ENCODE measurements around the gene RAB36.

RAB36 gene

DNA sequence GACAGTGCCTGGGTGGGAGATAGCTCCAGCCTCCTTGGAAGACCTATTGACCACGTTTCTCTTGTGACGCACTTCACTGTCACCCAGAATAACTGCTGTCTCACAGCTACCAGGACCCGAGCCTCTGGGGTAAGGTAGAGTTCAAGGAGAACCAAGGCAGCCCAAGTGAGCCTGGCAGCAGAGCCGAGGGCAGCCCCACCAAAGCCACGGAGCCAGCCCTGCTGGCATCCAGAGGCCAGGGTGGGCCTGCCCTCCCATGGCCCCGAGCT is 36.3 kb upstream of the RAB36 start:
- DNase-seq = no peak

DNA sequence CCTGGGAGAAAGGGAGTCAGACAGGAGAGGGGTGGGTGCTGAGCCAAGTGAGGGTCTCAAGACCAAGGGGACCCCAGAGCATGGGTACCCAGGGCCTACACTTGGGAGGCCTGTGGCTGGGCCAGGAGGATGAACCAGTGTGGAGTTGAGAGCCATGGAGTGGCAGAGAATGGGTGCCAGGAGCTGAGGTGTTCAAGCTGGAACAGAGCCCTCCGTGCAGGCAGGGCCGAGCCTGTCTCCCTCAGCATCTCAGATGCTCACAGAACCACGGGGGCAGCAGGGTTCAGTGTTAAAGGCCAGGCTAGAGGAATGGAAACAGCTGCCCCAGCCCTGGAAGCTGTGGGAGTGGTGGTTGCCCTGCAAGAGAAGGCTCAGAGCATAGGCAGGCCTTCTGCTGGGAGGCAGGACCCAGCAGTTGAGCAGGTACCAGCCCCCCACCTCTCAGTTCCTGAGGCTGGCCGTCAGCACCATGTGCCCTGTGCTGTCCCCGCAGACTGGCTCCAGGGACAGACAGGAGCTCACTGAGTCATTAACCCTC is 35.8 kb upstream of the RAB36 start:
- no peak for DNase-seq

DNA sequence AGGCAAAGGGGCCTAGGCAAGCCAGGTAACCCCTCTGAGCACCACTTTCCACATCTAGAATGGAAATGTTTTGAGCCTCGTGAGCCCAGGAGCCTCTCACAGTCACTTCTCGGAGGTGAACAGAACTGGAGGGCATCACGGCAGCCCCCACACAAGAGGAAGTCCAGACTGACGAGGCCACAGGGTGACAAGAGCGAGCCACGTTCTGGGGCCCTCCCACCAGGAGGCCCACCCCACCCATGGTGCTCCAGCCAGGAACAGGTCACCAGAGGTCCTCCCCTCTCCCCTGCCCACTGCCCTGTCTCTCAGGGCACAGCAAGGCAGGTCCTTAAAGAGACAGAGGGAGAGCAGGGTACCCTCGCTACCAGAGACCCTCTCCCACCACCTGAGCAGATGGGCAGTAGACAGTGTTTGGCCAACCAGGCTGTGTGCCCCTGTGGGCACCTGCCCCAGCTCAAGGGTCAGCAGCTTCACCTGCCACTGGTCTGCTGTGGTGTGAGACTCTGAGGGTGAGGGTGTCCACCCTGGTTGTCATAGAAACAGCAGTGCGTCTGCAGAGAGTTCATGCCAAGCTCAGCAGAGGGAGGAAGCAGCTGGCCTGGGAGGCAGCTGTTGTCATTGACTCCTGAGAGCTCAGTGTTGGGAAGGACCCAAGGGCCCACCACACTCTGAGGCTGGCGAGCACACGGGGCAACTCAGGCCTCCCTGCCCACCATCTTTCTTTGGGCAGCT is 34.9 kb upstream of the RAB36 start:
- no peak for DNase-seq

DNA sequence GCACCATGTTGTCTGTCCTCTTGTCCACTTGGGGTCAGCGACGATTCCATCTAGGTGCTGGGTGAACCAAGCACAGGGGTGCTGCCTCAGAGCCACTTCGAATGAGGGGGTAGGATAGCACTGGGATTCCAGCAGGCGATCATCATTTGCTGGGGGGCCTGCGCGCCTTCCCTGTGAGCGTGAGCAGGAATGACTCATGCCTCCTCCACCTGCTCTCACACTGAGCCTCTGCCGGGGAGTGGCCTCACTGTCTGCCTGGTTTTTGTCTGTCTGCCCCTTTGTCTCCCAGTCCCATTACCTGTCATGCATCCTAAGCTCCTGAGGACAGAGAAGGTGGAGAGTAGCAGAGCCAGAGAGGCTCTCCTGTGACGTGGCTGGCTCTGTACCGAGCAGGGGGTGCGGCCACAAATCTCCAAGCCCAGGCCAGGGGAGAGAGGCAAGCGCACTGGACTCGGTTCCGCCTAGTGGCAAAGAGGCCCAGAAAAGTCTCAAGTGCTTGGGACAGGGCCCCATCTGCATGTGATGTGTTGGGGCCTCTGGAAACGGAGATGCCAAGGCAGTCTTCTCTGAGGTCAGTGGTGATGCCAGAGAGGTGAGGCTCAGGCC is 34.3 kb upstream of the RAB36 start:
- no peak for DNase-seq

DNA sequence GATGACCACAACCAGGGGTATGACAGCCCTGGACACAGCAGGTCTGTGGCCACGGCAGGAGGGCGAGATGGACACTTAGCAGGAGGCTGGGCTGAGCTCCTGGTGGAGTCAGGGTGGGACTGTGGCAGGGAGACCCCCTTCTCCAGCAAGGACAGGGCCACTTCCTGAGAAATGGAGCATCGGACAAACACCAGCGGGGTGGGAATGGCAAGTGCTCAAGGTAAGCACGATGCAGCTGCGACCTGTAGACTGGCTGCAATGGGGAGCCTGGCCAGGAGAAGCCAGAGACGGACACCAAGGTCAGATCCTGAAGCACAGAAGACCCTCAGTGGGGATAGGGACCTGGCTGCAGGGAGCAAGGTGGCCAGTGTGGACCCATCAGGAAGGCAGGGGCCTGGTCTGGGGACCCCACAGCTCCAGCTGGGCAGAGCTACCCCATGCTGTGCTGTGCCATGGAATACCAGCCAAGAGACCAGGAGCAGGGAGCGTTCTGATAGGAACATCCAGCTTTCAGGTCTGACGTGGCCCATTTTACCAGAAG is 32.7 kb upstream of the RAB36 start:
- DNase-seq = no peak

DNA sequence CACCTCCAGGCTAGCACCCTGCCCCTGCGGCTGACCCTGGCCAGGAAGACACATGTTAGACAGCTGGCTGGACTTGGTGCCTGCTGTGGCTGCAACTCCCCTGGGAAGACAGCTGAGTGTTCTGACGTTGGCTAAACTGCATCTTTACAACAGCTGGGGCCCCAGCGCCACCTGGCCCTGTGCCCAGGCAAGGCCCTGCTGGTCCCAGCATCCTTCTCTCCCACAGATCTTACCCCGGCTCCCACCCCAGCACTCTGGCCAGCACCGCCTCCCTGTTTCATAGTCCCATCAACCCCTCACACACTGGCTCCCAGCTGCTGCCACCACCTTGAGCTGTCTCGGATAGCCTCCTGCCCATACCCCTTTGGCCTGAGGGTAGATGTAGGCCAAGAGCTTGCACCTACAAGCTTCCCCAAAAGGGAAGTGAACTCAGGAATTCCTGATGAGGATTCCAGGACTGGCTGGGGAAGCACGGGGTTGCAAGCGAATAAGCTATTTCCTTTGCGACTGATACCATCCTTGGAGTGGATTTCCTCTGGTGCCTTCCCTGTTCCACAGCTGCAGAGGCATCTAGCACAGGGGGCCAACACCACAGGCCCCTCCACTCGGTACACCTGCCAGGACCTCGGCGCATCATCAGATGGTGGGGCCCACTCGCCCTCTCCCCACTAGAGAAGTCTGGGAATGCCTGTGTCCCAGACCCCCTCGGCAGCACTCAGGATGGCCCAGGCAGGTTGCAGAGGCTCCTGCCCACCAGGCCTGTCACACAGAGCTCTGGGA is 32.0 kb upstream of the RAB36 start:
- DNase-seq = peak; percentile 44

DNA sequence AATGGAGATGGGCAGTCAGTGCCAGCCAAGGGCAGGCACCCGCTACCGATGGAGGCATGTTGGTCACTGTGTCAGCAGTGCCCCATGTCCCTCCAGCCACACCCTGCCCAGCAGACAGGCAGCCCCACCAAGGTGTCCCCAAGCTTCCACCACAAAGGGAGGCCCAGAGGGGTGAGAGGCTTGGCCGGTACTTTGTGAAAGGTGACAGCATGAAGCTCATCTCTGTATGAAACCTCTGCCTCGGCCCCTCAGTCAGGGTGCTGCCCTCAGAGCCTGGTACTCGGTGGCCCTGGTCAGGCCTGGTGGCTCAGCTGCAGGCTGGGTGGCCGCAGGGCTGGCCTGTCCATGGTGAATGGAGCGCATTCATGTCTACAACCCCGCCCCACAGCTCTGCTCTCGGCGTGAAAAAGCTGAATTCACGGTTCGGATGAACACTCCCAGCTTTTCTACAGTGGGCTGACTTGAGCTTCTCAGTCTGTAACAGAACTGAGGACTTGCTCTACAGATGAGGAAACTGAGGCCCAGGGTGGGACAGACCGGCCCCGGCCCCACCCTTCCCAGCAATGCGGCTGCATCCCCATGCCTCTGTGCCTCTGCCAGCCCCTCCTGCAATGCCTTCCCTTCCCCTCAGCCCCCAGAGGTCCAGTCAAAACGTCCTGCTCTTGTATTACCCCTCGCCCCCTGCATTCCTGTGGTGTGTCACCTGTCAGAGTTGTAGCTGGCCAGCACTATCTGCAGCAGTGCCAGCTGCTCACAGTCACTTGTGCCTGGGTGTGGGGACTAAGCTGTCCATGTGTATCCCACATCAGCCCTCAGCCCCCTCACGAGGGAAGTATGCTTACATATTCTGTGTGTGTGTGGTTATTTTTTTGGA is 31.2 kb upstream of the RAB36 start:
- no peak for DNase-seq

DNA sequence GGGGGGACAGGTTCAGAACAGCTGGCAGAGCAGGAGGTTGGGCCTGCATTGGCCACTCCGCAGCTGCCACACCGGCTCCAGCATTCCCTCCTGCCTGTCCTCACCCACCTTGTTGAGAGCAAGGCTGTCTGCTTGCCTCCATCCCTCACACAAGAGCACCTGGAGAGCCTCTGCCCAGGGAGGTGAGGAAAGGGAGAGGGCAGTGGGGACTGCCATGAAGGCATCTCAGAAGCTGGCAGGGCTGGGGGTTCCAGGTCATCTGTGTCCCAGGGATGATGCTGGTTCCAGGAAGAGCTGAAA is 30.6 kb upstream of the RAB36 start:
- no peak for DNase-seq

DNA sequence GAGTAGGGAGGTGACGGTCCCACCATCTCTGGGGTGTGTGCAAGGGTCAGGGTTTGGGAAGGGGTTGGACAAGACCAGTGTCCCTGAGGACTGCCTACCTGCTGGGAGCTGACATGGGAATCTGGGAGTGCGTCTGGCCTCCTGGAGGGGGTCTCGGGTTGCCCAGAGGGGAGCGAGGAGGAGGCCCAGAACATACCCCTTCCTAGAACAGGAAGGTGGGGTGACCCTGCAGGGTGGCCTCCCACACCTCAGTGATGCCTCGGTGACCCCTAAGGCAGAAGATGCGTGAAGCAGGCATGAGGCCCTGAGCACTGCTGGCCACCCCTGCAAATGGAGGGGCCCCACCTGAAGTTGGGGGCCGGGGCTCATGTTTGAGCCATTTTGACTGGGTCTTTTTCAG is 29.9 kb upstream of the RAB36 start:
- no peak for DNase-seq

DNA sequence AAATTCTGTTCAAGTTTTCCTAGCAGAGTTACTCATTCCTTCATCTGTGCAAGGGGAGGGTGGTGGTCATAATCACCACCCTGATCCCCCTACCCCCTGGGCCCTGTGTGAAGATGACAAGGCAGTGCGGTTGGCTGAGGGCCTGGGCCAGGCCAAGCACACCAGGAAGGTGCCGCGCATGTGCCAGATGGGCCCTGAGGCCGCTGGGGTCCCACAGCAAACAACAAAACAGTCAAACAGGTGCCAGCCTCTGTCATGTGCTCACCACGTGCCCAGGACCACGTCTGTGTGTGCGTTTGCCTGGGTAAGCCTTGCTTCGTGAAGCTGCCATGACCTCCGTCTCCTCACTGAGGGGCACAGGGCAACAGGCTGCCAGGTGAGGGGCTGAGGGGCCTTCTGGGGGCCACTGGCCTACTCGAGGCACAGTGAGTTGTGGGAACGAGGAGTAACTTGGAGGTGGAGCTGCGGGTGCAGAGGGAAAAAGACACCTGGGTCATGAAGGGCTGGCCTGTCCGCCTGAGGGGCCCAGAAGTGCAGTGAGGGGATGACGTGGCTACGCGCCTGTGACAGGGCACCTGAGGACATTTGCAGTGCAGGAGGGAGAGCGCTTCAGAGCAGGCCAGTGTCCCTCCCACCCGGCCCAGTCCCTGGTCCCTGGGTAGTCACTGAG is 29.3 kb upstream of the RAB36 start:
- no peak for DNase-seq

DNA sequence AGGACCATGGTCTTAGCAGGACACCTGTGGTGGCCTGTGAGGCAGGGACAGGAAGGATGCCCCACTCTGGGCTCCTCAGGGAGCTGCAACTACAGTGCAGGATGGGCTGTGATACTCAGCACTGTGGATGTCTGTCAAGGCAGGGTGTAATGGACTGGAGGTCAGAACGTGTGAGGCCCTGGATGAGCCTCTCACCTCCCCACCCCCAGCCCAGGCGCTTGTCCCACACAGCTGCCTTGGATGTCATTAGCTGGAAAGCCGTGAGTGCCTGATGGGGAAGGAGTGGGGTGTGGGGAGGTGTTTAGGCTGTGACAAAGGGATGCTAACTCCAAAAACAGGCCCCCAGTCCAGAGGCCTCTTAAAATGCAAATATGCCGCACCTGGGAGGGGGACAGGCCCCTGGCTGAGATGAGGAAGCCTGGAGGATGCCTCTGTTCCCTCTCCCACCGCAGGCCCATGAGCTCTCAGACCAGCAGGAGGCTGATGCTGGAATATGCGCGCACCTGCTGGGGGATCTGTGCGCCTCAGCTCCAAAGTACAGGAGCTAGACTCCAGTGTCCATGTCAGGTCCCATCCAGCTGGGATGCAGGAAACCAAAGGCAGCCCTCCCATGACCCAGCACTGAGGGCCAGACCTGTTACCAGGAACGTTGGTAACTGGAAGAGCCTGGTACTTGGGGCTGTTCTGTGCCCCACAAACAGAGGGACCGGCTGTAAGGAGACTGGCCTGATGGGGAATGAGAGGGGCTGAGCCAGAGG is 28.6 kb upstream of the RAB36 start:
- DNase-seq = no peak

DNA sequence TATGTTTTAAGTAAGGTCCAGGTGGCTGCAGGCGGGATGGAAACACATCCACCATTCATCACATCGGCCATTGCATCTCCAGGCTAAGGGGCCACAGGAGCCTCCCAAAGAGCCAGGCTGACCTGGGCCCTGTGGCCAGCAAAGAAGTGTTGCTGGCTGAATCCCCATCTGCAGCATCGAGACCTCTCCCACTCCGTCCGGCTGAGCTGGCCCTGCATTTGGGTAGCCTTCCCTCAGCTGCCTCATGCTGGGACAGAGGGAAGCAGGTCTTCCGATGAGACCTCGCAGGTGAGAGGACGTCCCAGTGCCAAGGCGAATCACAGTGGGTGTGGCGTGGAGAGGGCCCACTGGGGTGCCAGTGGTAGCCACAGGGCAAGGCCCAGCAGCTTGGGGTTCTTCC is 28.0 kb upstream of the RAB36 start:
- no peak for DNase-seq

DNA sequence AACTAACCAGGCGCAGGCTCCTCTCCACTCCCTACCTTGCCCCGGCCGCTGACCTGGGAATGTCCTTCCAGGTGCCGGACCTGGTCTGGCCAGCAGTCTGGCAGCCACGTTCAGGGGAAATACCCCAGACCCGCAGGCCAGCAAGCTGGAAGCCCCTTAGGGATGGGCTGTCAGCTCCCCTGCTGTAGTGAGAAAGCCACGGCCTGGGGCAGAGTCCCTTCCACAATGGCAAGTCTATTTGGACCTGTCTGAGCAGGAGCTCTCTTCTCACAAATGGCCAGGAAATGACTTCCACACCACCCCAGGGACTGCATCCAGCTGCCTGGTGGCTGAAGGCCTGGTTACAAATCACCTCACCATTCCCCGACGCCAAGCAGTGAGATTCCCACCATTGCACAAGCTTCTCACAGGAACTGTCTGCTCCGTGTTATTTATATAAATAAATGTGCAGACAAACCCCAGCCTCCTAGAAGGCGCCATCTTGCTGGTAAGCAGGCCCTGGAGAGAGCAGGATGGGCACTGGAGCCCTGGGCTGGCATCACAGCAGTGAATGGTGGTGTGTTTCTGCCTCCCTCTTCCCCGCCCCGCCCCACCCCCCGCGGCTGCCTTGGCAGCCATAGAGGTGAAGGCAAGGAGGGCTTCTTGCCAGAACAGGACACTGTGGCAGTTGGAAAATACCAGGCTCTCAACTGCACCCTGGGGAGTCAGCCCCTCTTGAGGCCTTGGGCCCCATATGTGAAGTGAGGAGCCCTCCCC is 27.2 kb upstream of the RAB36 start:
- DNase-seq = no peak

DNA sequence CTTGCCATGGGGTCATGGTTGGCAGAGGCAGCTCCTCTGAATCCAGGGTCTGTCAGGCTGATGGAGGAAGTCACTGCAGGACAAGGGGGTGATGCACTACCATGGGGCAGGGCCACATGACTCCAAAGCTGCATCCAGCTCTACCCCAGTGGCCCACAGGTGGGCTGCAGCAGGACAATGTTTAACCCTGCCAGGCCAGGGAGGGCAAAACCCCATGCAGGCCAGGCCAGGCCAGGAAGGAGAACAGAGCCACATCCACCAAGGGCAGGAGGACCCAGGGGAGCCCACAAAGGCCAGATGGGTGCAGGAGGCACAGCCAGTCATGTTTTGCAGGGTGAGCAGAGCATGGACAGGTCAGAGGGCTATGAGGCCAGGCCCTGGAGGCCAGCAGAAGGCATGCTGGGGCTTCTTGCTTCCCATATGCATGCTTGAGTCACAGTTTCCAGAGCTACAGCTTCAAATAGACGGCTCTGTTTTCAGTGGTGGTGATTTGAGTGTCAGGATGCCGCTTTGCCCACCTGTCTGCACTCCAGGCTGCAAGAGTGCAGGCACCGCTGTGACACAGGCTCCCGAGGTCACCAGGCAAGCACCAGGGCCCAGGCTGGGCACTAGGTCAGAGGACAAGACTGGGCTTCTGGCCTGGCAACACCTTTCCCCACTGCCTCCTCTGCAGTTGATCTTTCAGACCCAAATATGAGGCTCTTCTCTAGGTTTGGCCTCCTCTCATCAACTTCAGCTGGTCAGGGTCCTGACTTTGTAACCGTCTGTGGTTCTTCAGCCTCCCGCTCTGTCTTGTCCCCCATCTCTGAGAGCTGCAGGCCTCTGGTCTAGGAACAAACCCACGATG is 26.4 kb upstream of the RAB36 start:
- DNase-seq = no peak

DNA sequence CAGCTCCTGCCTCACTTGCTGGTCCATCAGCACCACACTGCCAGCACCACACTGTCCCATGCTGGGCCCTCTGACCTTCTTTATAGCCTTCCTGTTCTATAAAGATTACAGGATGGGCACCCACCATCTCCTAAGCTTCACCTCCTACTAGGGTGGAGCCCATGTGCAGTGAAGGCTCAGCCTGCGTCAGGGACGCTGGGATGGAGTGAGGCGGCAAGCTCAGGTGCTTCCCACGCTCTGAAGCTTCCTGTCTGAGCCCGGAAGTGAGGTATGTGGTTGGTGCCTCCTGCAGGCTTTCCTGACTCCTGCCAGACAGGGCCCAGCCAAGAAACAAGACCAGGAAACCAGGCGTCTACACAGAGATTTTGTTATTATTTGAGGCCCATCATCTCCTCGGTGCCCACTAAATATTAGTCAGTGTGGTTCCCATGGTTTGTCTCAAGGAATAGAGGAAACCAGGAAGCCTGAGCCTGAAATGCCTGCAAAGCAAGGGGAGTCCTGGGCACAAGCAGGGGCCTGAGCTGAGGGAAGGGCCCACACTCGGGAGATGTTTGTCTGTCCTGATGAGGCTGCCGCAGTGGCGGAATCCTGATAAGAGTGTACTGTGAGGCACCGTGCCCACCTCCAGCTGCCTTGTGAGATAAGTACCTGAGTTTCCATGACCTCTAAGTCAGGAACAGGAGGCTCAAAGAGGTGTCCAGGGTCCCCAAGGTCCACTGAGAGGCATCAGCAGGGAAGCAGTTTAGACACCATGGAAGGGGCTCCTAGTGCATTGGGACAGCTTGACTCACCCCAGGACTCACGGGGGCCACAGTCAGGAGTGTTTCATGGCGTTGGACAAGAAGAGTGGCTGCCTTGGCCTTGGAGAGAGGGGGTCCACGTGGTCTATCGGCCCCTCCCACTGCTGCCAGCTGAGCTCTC is 25.5 kb upstream of the RAB36 start:
- DNase-seq = no peak

DNA sequence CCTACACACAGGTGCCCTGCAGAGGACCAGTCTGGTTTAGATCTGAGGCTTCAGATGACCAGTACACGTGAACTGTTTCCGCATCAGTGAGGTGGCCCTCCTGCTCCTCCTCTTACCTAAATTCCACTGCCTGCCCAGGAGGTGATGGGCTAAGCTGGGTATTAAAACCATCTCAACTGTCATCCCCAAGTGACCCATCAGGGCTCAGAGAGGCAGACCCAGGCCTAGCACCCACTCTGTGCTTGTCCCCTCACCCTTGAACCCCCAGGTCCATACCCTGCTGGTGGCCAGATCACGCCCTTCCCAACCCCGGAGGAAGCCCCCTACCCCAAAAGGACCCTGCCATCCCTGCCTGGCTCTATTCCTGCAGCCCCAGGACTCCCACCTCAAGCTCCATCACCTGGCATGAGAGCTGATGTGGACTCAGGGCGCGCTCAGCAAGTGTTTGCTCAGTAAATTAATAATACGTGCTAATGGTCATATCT is 24.8 kb upstream of the RAB36 start:
- DNase-seq = no peak

DNA sequence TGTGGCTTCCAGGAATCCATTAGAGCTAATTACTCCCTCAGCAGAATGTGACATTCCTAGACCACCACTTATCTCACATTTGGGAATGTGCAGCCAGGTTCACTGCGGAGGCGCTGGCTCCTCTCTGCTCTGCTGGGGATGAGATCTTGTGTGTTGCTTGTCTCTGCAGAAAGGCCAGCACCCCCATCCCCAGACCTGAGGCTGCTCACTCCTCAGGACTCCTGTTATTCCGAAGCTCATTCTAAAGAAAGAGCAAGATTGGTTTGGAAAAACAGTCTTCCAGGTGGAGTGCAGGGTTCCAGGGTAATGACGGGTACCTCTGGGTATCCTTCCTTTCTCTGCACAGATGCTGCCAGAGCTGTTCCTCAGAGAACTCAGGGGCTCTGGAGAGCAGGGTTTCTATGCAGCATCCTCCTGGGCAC is 24.3 kb upstream of the RAB36 start:
- no peak for DNase-seq

DNA sequence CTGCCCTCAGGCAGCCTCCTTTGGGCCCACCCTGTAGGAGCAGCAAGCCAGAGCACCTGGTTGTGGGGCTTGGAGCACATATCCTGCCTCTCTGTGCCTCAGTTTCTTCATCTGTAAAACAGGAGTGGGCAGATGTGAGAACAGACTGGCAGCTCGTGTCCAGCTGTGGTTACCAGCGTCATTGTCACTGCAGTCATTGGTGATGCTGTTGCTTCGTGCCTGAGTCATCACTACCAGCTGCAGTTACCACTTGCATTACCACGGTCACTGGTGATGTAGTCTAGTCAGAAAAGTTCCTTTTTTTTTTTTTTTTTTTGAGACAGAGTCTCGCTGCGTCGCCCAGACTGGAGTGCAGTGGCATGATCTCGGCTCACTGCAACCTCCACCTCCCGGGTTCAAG is 23.9 kb upstream of the RAB36 start:
- DNase-seq = no peak

Data from fibroblast of upper back skin (primary cell).